Left lung (tissue), 10 donors: ENCODE results near the gene ATOH8. TPM values are rescaled to one million over a fixed set of nuclear protein-coding genes. Genes with fewer than 3 reads are reported as not detected.

ENCODE experiments used
- ATAC-seq: fragments of 200-7000 bp; cut with Tn5 transposase; one replicate; pipeline ENCODE4 v1.9.1; 2020; ENCODE audit warnings: moderate library complexity
- DNase-seq, 4 donors: peaks; one replicate each; pipeline ENCODE4 v3.0.0-alpha.2; 2013 to 2020
- H3K27ac ChIP-seq, 2 donors: fragments of 200-600 bp; sonication (generic) in 1 of 2; one replicate each; pipeline versions ENCODE4 v1.5.0 to v1.8.0; 2020 to 2021
- H3K27me3 ChIP-seq, 2 donors: fragments of 200-600 bp; sonication (generic) in 1 of 2; one replicate each; pipeline versions ENCODE4 v1.5.0 to v1.8.0; 2020 to 2021
- H3K36me3 ChIP-seq, 2 donors: fragments of 200-600 bp; sonication (generic) in 1 of 2; one replicate each; pipeline versions ENCODE4 v1.5.0 to v1.8.0; 2020 to 2021
- H3K4me1 ChIP-seq, 2 donors: fragments of 200-600 bp; one replicate each; pipeline ENCODE4 v1.8.0; 2021
- H3K4me3 ChIP-seq, 2 donors: fragments of 200-600 bp; sonication (generic) in 1 of 2; one replicate each; pipeline versions ENCODE4 v1.5.0 to v1.8.0; 2020 to 2021; ENCODE audit warnings: mild to moderate bottlenecking in 1 of 2
- H3K9me3 ChIP-seq, 2 donors: fragments of 200-600 bp; sonication (generic) in 1 of 2; one replicate each; pipeline versions ENCODE4 v1.5.0 to v1.8.0; 2020 to 2021
- CTCF ChIP-seq, 2 donors: fragments of 200-600 bp; sonication (generic) in 1 of 2; IDR thresholded peaks; one replicate each; pipeline versions ENCODE4 v1.5.0 to v1.8.0; 2021; ENCODE audit warnings: antibody characterized with exemption in 2 of 2
- intact Hi-C, 2 donors: fragments of 100-400 bp; cut with DNase I; formaldehyde crosslinking; loops; one replicate each; pipeline versions ENCODE4 v1.11.2 to v1.14.2; 2022
- polyA plus RNA-seq, 6 donors: library from polyadenylated mRNA; unstranded; fragments of 120-200 nt; gene quantifications; one replicate each; pipeline ENCODE4 v1.2.1, GENCODE V29; 2013; ENCODE audit not compliant: insufficient read length in 6 of 6
- total RNA-seq, 2 donors: library from RNA; stranded (reverse); fragmentation: NEBNext Ultra II Directional; extraction: Animal tissue kit (Norgen Biotek cat#: 25700); gene quantifications; one replicate each; pipeline ENCODE4 v1.2.1, GENCODE V29; 2021
- donor health status: DM: no; HTN: yes; CAD: no.
- donor health status: DM: no; HTN: no; CAD: no.

Gene ATOH8
- total and polyA plus RNA-seq, 8 donors, result 24.7 to 36.5 (median 34.3) TPM

- Histone ChIP-seq H3K27me3 (no peaks in the 10 kb centered on the region), H3K27ac (peak overlapping the region in 1 of 2 donors; percentile 11), H3K4me1 (peaks cover 22 to 24% of the 10 kb centered on the region in 2 donors), H3K4me3 (no peak overlapping the region), H3K36me3 (no peaks in the 10 kb centered on the region), H3K9me3 (no peaks in the 10 kb centered on the region)
- no peak for ATAC-seq
- no peak for TF ChIP-seq CTCF (IDR thresholded peaks at IDR 0.05)
- peak in 2 of 4 donors; percentile 82 to 87 for DNase-seq
- intact Hi-C loops, result no loop called here
These were observed 15.8 kb upstream of the ATOH8 start for GRCh38 chr2:85737961-85738360.

- no peak overlapping the region for H3K27ac ChIP-seq
- intact Hi-C loops, result no loop called here
- H3K36me3 ChIP-seq, result no peaks in the 10 kb centered on the region
- DNase-seq, result no peak
- no peak for ATAC-seq
- no peak overlapping the region for H3K4me3 ChIP-seq
- peaks cover 35 to 47% of the 10 kb centered on the region in 2 donors for H3K4me1 ChIP-seq
- H3K9me3 ChIP-seq, result no peaks in the 10 kb centered on the region
- TF ChIP-seq CTCF (IDR thresholded peaks at IDR 0.05), result no peak
- no peaks in the 10 kb centered on the region for H3K27me3 ChIP-seq
These were observed 13.6 kb upstream of the ATOH8 start for GRCh38 chr2:85740193-85740592.

GRCh38 chr2:85741211-85741832 is 12.5 kb upstream of the ATOH8 start:
- Histone ChIP-seq H3K27me3 (no peaks in the 10 kb centered on the region), H3K4me3 (no peak overlapping the region), H3K9me3 (no peaks in the 10 kb centered on the region), H3K36me3 (no peaks in the 10 kb centered on the region), H3K4me1 (peaks cover 38 to 52% of the 10 kb centered on the region in 2 donors), H3K27ac (peak overlapping the region; percentile 72 to 84)
- TF ChIP-seq CTCF (IDR thresholded peaks at IDR 0.05), result no peak
- DNase-seq (peak in 1 of 4 donors; percentile 54), ATAC-seq (peak; percentile 28)
- intact Hi-C loops, result no loop called here

GRCh38 chr2:85741833-85742455 is 11.8 kb upstream of the ATOH8 start:
- no peak for TF ChIP-seq CTCF (IDR thresholded peaks at IDR 0.05)
- peaks cover 33 to 52% of the 10 kb centered on the region in 2 donors for H3K4me1 ChIP-seq
- no peaks in the 10 kb centered on the region for H3K36me3 ChIP-seq
- H3K27me3 ChIP-seq, result no peaks in the 10 kb centered on the region
- H3K27ac ChIP-seq, result peak overlapping the region; percentile 72 to 84
- H3K4me3 ChIP-seq, result no peak overlapping the region
- DNase-seq (peak in 3 of 4 donors; percentile 80 to 84 (median 83)), ATAC-seq (peak; percentile 81)
- intact Hi-C loops, result no loop called here
- H3K9me3 ChIP-seq, result no peaks in the 10 kb centered on the region

GRCh38 chr2:85743304-85743978 is 10.3 kb upstream of the ATOH8 start:
- intact Hi-C loops, result no loop called here
- H3K27me3 ChIP-seq, result no peaks in the 10 kb centered on the region

More at GRCh38 chr2:85743304-85743978, 10.3 kb upstream of the ATOH8 start:
- Histone ChIP-seq H3K36me3 (no peaks in the 10 kb centered on the region), H3K4me3 (no peak overlapping the region), H3K27ac (peak overlapping the region; percentile 53 to 56), H3K4me1 (peaks cover 33 to 55% of the 10 kb centered on the region in 2 donors), H3K9me3 (no peaks in the 10 kb centered on the region)
- no peak for TF ChIP-seq CTCF (IDR thresholded peaks at IDR 0.05)
- ATAC-seq, result peak; percentile 2
- DNase-seq, result no peak
